ENCODE data around the gene ZDHHC17.

ZDHHC17 gene

GRCh38 chr12:76792828-76793227 lies 28.9 kb downstream of the ZDHHC17 start:
- TF ChIP-seq CTCF (IDR thresholded peaks at IDR 0.05; ENCODE audit: low read depth, low read length, missing control alignments): no peak
- H3K4me3 ChIP-seq (replicated peaks; ENCODE audit: low read depth, low read length): no peak overlapping the region
- DNase-seq (ENCODE audit: extremely low read depth, low read depth): no peak

GRCh38 chr12:76798864-76799263 lies 34.9 kb downstream of the ZDHHC17 start:
- H3K4me3 ChIP-seq (replicated peaks; ENCODE audit: low read depth, low read length): no peak overlapping the region
- TF ChIP-seq CTCF (IDR thresholded peaks at IDR 0.05; ENCODE audit: low read depth, low read length, missing control alignments): no peak
- DNase-seq (ENCODE audit: extremely low read depth, low read depth): no peak

GRCh38 chr12:76799362-76799761 lies 35.4 kb downstream of the ZDHHC17 start:
- no peak for DNase-seq (ENCODE audit: extremely low read depth, low read depth)
- TF ChIP-seq CTCF (IDR thresholded peaks at IDR 0.05; ENCODE audit: low read depth, low read length, missing control alignments): no peak

GRCh38 chr12:76802060-76802459 lies 38.1 kb downstream of the ZDHHC17 start:
- TF ChIP-seq CTCF (IDR thresholded peaks at IDR 0.05; ENCODE audit: low read depth, low read length, missing control alignments): no peak
- H3K4me3 ChIP-seq (replicated peaks; ENCODE audit: low read depth, low read length): no peak overlapping the region
- no peak for DNase-seq (ENCODE audit: extremely low read depth, low read depth)

More at GRCh38 chr12:76799362-76799761, 35.4 kb downstream of the ZDHHC17 start:
- H3K4me3 ChIP-seq (replicated peaks; ENCODE audit: low read depth, low read length): no peak overlapping the region

GRCh38 chr12:76804435-76804976 lies 40.6 kb downstream of the ZDHHC17 start:
- TF ChIP-seq CTCF (IDR thresholded peaks at IDR 0.05; ENCODE audit: low read depth, low read length, missing control alignments): no peak
- DNase-seq (ENCODE audit: extremely low read depth, low read depth): no peak
- no peak overlapping the region for H3K4me3 ChIP-seq (replicated peaks; ENCODE audit: low read depth, low read length)

GRCh38 chr12:76810671-76811419 lies 46.9 kb downstream of the ZDHHC17 start:
- no peak for DNase-seq (ENCODE audit: extremely low read depth, low read depth)
- no peak overlapping the region for H3K4me3 ChIP-seq (replicated peaks; ENCODE audit: low read depth, low read length)
- TF ChIP-seq CTCF (IDR thresholded peaks at IDR 0.05; ENCODE audit: low read depth, low read length, missing control alignments): no peak

All from HFF-Myc (cell line).